Subcutaneous abdominal adipose tissue (tissue), 5 donors: ENCODE results near the gene PADI2.
A peak's percentile ranks its signal among the peaks of the same experiment; 100 is the strongest.

Experiments
- H3K27ac ChIP-seq: one replicate; pipeline ENCODE4 v1.7.0; 2013; ENCODE audit warnings: low read depth, mild to moderate bottlenecking, inconsistent platforms, low read length, moderate library complexity
- H3K27me3 ChIP-seq, 5 donors: one replicate each; pipeline ENCODE4 v1.7.0; 2013; ENCODE audit warnings: low read length in 5 of 5, inconsistent platforms in 1 of 5; ENCODE audit not compliant: control insufficient read depth in 5 of 5, insufficient read depth in 4 of 5
- H3K36me3 ChIP-seq, 5 donors: one replicate each; pipeline ENCODE4 v1.7.0; 2013; ENCODE audit warnings: low read length in 5 of 5; ENCODE audit not compliant: control insufficient read depth in 5 of 5, insufficient read depth in 5 of 5
- H3K4me1 ChIP-seq, 5 donors: one replicate each; pipeline ENCODE4 v1.7.0; 2013; ENCODE audit warnings: low read length in 5 of 5, mild to moderate bottlenecking in 3 of 5, moderate library complexity in 1 of 5; ENCODE audit not compliant: control insufficient read depth in 5 of 5, insufficient read depth in 5 of 5
- H3K4me3 ChIP-seq, 5 donors: one replicate each; pipeline ENCODE4 v1.7.0; 2013; ENCODE audit warnings: low read length in 5 of 5, low read depth in 1 of 5
- H3K9ac ChIP-seq, 5 donors: one replicate each; pipeline ENCODE4 v1.7.0; 2013; ENCODE audit warnings: low read length in 5 of 5, mild to moderate bottlenecking in 4 of 5, moderate library complexity in 3 of 5
- H3K9me3 ChIP-seq, 5 donors: one replicate each; pipeline ENCODE4 v1.7.0; 2013; ENCODE audit warnings: low read length in 5 of 5; ENCODE audit not compliant: control insufficient read depth in 5 of 5
- donor health status: healthy.
- donor health status: healthy.
- donor health status: healthy.
- donor health status: healthy.
- donor health status: healthy.

The PADI2 gene

DNA sequence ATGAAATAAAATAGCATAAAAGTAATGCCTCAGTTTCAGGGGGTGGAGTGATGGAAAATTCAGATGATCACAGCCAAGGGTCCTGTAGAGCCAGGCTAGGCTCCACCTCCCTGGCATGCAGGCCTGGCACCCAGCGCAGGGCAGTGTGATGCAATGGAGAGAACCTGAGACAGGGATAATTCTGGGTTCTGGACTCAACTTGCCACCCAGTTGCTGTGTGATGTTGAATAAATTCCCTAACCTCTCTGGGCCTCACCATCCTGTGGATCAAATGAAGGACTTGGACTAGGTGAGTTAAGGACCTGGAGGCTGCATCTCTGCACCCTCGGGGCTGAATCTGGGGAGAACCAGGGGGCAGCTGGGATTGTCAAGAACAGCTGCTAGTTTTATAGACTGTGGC is 17.0 kb downstream of the PADI2 start:
- Histone ChIP-seq H3K9me3 (no peaks in the 10 kb centered on the region), H3K4me3 (no peak overlapping the region), H3K27me3 (peaks cover 3 to 15% (median 8%) of the 10 kb centered on the region in 5 donors), H3K4me1 (peaks cover 0 to 4% (median 0%) of the 10 kb centered on the region in 5 donors), H3K27ac (no peak overlapping the region), H3K9ac (no peak overlapping the region), H3K36me3 (no peaks in the 10 kb centered on the region)

DNA sequence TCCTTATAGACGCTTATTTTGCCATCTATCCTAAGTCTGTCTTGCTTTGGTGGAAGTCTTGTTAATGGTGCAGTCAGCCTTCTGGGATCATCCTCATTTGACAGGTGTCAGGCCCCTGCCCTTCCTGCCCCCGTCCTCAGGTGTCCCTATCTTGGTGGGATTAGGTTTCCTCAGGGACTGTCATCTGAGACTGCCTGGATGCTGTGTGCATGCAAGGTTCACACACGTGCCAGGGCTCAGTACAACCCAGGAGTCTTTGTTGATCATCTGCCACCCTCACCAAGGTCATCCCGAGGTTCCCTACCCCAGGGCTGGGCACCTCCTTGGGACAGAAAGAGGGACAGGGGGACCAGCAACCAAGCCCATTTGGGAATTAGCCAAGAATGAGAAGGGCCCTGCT is 18.0 kb downstream of the PADI2 start:
- no peak overlapping the region for H3K4me3 ChIP-seq
- H3K36me3 ChIP-seq: no peaks in the 10 kb centered on the region
- peaks cover 3 to 24% (median 11%) of the 10 kb centered on the region in 5 donors for H3K27me3 ChIP-seq
- H3K9ac ChIP-seq: no peak overlapping the region
- peaks cover 0 to 4% (median 0%) of the 10 kb centered on the region in 5 donors for H3K4me1 ChIP-seq
- H3K9me3 ChIP-seq: no peaks in the 10 kb centered on the region
- no peak overlapping the region for H3K27ac ChIP-seq

DNA sequence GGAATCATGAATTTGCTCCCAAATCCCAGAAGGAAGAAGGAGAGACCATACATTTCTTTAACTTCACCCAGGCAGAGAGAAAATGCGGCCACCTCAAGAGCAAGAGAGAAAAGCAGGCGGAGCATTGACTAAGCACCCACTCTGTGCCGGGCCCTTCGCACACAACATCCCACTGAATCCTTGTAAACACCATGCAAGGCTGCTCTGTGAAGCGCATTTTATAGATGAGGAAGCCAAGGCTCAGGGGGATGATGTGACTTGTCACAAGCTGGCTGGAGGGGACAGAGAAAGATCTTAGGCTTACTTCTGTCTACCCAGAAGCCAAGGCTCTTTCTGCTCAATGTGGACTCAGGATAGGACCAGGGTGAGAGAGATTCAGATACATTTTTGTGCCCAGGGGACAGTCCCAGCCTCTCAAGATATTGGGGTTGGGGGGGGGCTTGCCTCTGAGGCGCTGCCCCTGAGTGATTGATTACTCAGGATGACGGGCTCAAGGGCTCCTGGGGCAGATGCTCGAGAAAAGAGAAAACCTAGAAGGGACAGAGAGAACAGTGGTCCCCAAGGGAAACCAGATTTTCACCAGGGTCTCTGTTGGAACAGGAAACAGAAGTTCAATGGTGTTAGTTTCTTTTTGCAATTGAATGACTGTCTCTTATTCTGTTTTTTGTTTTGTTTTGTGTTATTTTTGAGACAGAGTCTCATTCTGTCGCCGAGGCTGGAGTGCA is 19.5 kb downstream of the PADI2 start:
- H3K27ac ChIP-seq: no peak overlapping the region
- peaks cover 3 to 25% (median 11%) of the 10 kb centered on the region in 5 donors for H3K27me3 ChIP-seq
- H3K4me1 ChIP-seq: peaks cover 0 to 4% (median 0%) of the 10 kb centered on the region in 5 donors
- no peaks in the 10 kb centered on the region for H3K36me3 ChIP-seq
- no peak overlapping the region for H3K9ac ChIP-seq
- no peaks in the 10 kb centered on the region for H3K9me3 ChIP-seq
- H3K4me3 ChIP-seq: no peak overlapping the region

DNA sequence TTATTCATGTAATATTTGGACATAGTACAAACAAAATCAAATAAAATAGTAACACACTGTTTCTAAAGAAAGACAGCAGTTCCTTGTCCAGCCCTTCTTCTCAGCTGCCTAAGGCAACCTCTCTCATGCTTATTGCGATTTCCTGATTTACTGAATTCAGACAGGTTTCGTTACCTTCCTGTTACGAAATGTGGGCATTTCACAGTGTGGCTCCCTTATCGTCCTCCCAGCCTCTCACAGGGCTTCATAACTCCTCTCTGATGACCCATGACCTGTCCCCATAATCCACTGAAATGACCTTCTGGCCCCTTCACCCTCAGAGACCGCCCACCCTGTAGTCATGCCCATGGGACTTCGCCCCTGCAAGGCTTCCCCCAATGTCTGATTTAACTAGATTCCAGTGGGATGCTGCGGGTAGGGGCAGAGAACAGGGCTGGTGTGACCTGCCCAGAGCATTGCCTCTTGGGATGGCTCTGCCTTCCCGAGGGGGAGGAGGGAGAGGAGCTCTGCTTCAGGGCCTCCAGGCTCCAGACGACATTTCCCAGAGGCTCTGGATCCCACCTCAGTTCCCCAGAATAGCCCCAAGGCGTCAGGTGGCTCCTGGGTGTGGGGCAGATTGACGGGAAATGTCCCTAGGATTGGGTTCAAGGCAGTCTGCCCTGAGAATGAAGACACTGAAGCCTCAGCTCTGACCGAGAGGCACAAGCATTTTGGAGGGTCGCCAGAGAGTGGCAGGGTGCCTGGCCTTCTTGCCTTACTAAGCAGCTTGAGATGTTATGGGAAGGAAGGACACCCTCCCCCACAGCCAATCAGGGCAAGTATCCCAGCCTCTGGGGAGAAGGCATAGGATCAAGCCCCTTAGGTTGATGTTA is 20.6 kb downstream of the PADI2 start:
- Histone ChIP-seq H3K4me1 (peaks cover 0 to 4% (median 0%) of the 10 kb centered on the region in 5 donors), H3K9me3 (no peaks in the 10 kb centered on the region), H3K36me3 (no peaks in the 10 kb centered on the region), H3K27ac (no peak overlapping the region), H3K9ac (peak overlapping the region in 1 of 5 donors; percentile 28), H3K27me3 (peaks cover 3 to 25% (median 11%) of the 10 kb centered on the region in 5 donors), H3K4me3 (no peak overlapping the region)

DNA sequence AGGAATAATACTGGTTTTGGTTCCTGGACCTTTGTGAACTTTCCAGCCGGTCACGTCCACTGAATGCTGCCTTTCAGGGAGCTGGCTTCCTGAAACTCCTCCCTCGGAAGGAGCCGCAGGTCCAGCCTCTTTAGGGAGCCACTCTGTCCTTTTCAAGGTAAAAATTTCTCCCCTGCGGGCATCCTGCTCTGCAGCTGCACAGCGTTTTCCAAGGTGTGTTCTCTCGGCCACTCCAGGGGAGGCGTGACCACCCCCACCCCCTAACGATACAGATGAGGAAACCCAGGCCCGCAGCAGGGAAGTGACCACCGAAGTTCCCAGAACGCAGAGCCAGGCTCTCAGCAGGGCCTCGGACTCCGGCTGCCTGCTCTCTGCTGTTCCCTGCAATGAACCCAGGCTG is 21.5 kb downstream of the PADI2 start:
- Histone ChIP-seq H3K27ac (no peak overlapping the region), H3K27me3 (peaks cover 3 to 25% (median 11%) of the 10 kb centered on the region in 5 donors), H3K4me3 (no peak overlapping the region), H3K9ac (no peak overlapping the region), H3K4me1 (peaks cover 0 to 4% (median 0%) of the 10 kb centered on the region in 5 donors), H3K36me3 (no peaks in the 10 kb centered on the region), H3K9me3 (peaks cover 0 to 2% (median 0%) of the 10 kb centered on the region in 5 donors)

DNA sequence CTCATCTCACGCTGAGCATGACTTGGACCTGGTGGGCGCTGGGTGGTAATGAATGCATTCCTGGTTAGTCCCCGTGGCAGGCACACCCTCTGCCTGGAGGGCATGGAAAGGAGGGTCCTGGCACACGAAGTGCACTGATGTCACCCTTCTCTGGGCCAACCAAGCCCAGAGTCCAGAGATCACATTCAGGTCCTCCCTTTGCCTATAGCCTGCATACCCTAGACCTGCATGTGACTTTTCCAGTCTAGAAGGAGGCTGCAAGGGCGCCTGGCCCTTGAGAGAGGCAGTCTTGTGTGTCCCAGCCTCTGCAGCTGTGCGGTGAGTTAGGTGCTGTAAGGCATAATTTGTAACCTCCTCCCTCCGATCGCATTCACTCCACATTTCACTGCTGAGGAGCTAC is 22.1 kb downstream of the PADI2 start:
- Histone ChIP-seq H3K36me3 (no peaks in the 10 kb centered on the region), H3K4me1 (peaks cover 0 to 4% (median 0%) of the 10 kb centered on the region in 5 donors), H3K9ac (no peak overlapping the region)

DNA sequence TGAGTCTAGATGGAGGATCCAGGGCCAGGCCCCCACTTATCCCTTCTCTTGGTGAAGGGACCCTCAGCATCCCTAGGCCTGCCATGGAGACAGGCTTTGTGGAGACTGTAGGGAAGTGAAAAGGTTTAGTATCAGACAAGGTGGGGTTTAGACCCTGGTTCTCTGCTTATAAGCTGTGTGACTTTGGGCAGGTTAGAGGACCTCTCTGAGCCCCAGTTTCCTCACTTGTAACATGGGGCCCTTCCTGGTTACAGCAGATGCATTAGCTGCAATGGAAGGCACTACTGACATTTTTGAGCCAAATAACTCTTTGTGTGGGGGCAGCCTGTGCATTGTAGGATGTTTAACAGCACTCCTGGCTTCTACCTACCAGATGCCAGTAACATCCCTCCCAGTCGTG is 22.7 kb downstream of the PADI2 start:
- no peak overlapping the region for H3K9ac ChIP-seq
- peaks cover 0 to 4% (median 0%) of the 10 kb centered on the region in 5 donors for H3K4me1 ChIP-seq
- no peak overlapping the region for H3K27ac ChIP-seq
- H3K9me3 ChIP-seq: peaks cover 0 to 5% (median 0%) of the 10 kb centered on the region in 5 donors
- H3K36me3 ChIP-seq: no peaks in the 10 kb centered on the region
- peaks cover 0 to 25% (median 11%) of the 10 kb centered on the region in 5 donors for H3K27me3 ChIP-seq
- H3K4me3 ChIP-seq: no peak overlapping the region

More for the DNA sequence above, 22.1 kb downstream of the PADI2 start:
- H3K27ac ChIP-seq: no peak overlapping the region
- H3K4me3 ChIP-seq: no peak overlapping the region
- peaks cover 1 to 25% (median 11%) of the 10 kb centered on the region in 5 donors for H3K27me3 ChIP-seq
- peaks cover 0 to 5% (median 0%) of the 10 kb centered on the region in 5 donors for H3K9me3 ChIP-seq

DNA sequence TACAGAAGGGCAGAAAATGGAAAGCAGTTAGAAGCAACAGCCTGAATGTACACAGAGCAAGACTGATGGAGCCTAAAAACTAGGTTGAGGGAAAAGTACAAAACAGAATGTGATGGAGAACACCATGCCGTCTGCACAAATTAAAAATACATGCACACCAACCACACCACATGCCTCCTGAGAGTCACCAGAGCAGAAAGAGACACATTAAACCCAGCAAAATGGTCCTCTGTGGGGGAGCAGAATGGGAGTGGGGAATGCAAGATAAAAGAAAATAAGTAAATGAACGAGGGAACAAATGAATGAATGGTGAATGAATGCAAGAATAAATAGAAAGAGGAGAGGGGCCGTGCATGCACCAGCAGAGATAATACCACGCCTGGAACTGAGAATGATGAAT is 24.1 kb downstream of the PADI2 start:
- Histone ChIP-seq H3K4me1 (peaks cover 0 to 4% (median 0%) of the 10 kb centered on the region in 5 donors), H3K27ac (no peak overlapping the region), H3K36me3 (no peaks in the 10 kb centered on the region), H3K27me3 (peaks cover 0 to 20% (median 11%) of the 10 kb centered on the region in 5 donors), H3K9me3 (peaks cover 0 to 5% (median 0%) of the 10 kb centered on the region in 5 donors), H3K9ac (no peak overlapping the region), H3K4me3 (no peak overlapping the region)

DNA sequence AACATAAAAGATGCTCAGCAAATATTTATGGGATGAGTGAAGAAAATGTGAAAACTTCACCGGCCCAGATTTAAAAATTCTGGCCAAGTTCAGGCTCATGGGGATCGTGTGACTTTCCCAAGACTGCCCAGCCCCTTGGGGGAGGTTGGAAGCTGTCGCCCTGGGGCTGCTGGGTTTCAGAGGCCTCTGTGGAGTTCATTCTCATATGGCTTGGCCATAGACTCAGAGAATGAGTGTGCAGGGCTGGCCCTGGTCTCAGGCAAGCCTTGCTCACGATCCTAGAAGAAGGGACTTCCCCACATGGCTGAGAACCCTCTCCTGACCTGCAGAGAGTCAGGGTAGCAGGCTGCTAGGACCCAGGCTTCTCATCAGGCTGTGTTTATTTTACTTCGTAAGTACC is 24.6 kb downstream of the PADI2 start:
- H3K4me3 ChIP-seq: no peak overlapping the region
- no peaks in the 10 kb centered on the region for H3K36me3 ChIP-seq
- H3K27me3 ChIP-seq: peaks cover 0 to 20% (median 11%) of the 10 kb centered on the region in 5 donors
- peaks cover 0 to 4% (median 0%) of the 10 kb centered on the region in 5 donors for H3K4me1 ChIP-seq
- peaks cover 0 to 5% (median 0%) of the 10 kb centered on the region in 5 donors for H3K9me3 ChIP-seq
- no peak overlapping the region for H3K9ac ChIP-seq
- no peak overlapping the region for H3K27ac ChIP-seq
